PC-9 (cell line): ENCODE data around the gene TOX2. TPM values are rescaled to one million over a fixed set of nuclear protein-coding genes. Genes with fewer than 3 reads are reported as not detected.

Experiments used
- BruUV-seq: library from RNA; stranded (reverse); fragments of 400-500 nt; replicated peaks from 2 replicates; lab custom pipeline; 2021; lab: Mats Ljungman, UMichigan
- CTCF ChIA-PET: fragments of 300-600 bp; sonication (Branson Sonifier 250); formaldehyde crosslinking; loops from one replicate; lab custom pipeline; 2022; ENCODE audit warnings: antibody characterized with exemption; lab: Charles Lee
- POLR2A ChIA-PET: fragments of 300-600 bp; sonication (Branson Sonifier 250); formaldehyde crosslinking; loops from one replicate; lab custom pipeline; 2022; ENCODE audit warnings: antibody characterized with exemption; ENCODE audit not compliant: unreplicated experiment; lab: Charles Lee
- DNase-seq, 2 experiments: peaks; one replicate each; pipeline versions ENCODE4 v3.0.0 to v3.0.0-alpha.2; 2015 to 2022; ENCODE audit warnings: mixed read lengths in 1 of 2
- H2AFZ ChIP-seq: fragments of 200-600 bp; sonication (generic); 2 replicates; pipeline ENCODE4 v1.8.1; 2017; ENCODE audit warnings: antibody characterized with exemption
- H3F3A ChIP-seq: fragments of 200-600 bp; sonication (generic); 2 replicates; pipeline ENCODE4 v1.8.1; 2017; ENCODE audit warnings: antibody characterized with exemption, mild to moderate bottlenecking, low read depth; ENCODE audit not compliant: insufficient read depth
- H3K27ac ChIP-seq: fragments of 200-600 bp; sonication (generic); 2 replicates; pipeline ENCODE4 v1.6.1; 2016; ENCODE audit warnings: mixed run types
- H3K27me3 ChIP-seq: fragments of 200-600 bp; sonication (generic); 2 replicates; pipeline ENCODE4 v1.6.1; 2016; ENCODE audit warnings: low read depth, mixed run types; ENCODE audit not compliant: insufficient read depth
- H3K36me3 ChIP-seq: fragments of 200-600 bp; sonication (generic); 2 replicates; pipeline ENCODE4 v1.6.1; 2016; ENCODE audit warnings: low read depth, mixed run types
- H3K4me1 ChIP-seq: fragments of 200-600 bp; sonication (generic); replicated peaks from 2 replicates; pipeline ENCODE4 v1.6.1; 2016; ENCODE audit warnings: mixed run types; ENCODE audit not compliant: insufficient read depth
- H3K4me2 ChIP-seq: fragments of 200-600 bp; sonication (generic); 2 replicates; pipeline ENCODE4 v1.6.1; 2017; ENCODE audit warnings: mixed run types
- H3K4me3 ChIP-seq: fragments of 200-600 bp; sonication (generic); 2 replicates; pipeline ENCODE4 v1.6.1; 2016; ENCODE audit warnings: mixed run types
- H3K79me2 ChIP-seq: fragments of 200-600 bp; sonication (generic); 2 replicates; pipeline ENCODE4 v1.6.1; 2017; ENCODE audit warnings: low read depth, mixed run types
- H3K9me2 ChIP-seq: fragments of 200-600 bp; sonication (generic); 2 replicates; pipeline ENCODE4 v1.8.1; 2017; ENCODE audit warnings: mild to moderate bottlenecking; ENCODE audit not compliant: insufficient read depth
- H3K9me3 ChIP-seq: fragments of 200-600 bp; sonication (generic); 2 replicates; pipeline ENCODE4 v1.8.1; 2016; ENCODE audit warnings: low read depth; ENCODE audit not compliant: insufficient read depth
- H4K20me1 ChIP-seq: fragments of 200-600 bp; sonication (generic); 2 replicates; pipeline ENCODE4 v1.8.1; 2017; ENCODE audit not compliant: insufficient read depth
- EZH2 ChIP-seq: fragments of 200-600 bp; sonication (generic); IDR thresholded peaks from 2 replicates; pipeline ENCODE4 v1.8.0; 2017; ENCODE audit warnings: antibody characterized with exemption, low read depth
- intact Hi-C: fragments of 100-400 bp; cut with micrococcal nuclease; formaldehyde crosslinking; loops from one replicate; pipeline ENCODE4 v1.10.0; 2022; ENCODE audit not compliant: unreplicated experiment
- total RNA-seq: library from RNA; stranded (reverse); gene quantifications from 2 replicates; pipeline ENCODE4 v1.2.3, GENCODE V29; 2021
- TF ChIP-seq, protein P1 (sequence below): fragments of 200-600 bp; sonication (generic); conservative IDR thresholded peaks from 2 replicates; pipeline ENCODE4 v1.6.1; 2017; ENCODE audit warnings: mixed run types, antibody characterized with exemption, mild to moderate bottlenecking, moderate library complexity

The TOX2 gene
- total RNA-seq, 1 experiment from 2014 or later: 30.1 TPM

DNA sequence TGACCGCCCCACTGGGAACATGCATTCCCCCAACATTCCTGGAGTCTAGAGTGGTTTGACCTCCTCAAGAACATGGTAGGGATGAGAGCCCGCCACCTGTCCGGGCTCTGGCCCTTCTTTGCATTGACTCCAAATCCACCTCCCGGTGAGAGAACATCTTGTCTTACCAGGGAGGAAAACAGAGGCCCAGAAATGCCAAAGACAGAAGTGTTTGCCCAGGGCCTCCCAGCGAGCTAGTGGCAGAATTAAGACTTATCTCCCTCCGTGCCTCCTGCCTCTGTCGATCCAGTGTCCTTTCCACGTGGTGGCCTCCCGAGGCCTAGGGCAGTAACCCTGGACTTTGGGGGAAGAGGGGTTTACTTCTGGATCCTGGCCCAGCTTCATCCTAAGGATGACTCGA, 137.5 kb downstream of the TOX2 start:
- Histone ChIP-seq H3K79me2 (no peaks in the 10 kb centered on the region), H3K4me2 (no peak overlapping the region), H3F3A (no peaks in the 10 kb centered on the region), H3K9me3 (no peaks in the 10 kb centered on the region), H2AFZ (no peak overlapping the region), H3K9me2 (no peaks in the 10 kb centered on the region), H3K36me3 (peaks cover 24% of the 10 kb centered on the region; the same call in 1 of the 2 replicates), H3K27ac (no peak overlapping the region), H3K4me3 (no peak overlapping the region), H3K4me1 (no peaks in the 10 kb centered on the region), H3K27me3 (no peaks in the 10 kb centered on the region), H4K20me1 (no peaks in the 10 kb centered on the region)
- no peak for TF ChIP-seq EZH2
- TF ChIP-seq, protein P1, sequence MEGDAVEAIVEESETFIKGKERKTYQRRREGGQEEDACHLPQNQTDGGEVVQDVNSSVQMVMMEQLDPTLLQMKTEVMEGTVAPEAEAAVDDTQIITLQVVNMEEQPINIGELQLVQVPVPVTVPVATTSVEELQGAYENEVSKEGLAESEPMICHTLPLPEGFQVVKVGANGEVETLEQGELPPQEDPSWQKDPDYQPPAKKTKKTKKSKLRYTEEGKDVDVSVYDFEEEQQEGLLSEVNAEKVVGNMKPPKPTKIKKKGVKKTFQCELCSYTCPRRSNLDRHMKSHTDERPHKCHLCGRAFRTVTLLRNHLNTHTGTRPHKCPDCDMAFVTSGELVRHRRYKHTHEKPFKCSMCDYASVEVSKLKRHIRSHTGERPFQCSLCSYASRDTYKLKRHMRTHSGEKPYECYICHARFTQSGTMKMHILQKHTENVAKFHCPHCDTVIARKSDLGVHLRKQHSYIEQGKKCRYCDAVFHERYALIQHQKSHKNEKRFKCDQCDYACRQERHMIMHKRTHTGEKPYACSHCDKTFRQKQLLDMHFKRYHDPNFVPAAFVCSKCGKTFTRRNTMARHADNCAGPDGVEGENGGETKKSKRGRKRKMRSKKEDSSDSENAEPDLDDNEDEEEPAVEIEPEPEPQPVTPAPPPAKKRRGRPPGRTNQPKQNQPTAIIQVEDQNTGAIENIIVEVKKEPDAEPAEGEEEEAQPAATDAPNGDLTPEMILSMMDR: no peak
- BruUV-seq: no TSS peak
- DNase-seq: no peak
- intact Hi-C loops: no loop called here
- POLR2A ChIA-PET: no interaction called here
- CTCF ChIA-PET: no interaction called here

- H3K4me3 ChIP-seq: no peak overlapping the region
- H3K9me2 ChIP-seq: no peaks in the 10 kb centered on the region
- H3K79me2 ChIP-seq: no peaks in the 10 kb centered on the region
- DNase-seq: no peak
- ChIA-PET CTCF (no interaction called here), POLR2A (no interaction called here)
- H3K4me2 ChIP-seq: no peak overlapping the region
- H3F3A ChIP-seq: no peaks in the 10 kb centered on the region
- no peaks in the 10 kb centered on the region for H3K27me3 ChIP-seq
- H2AFZ ChIP-seq: no peak overlapping the region
- no peak overlapping the region for H3K27ac ChIP-seq
- no TSS peak for BruUV-seq
- TF ChIP-seq, protein P1: no peak
- no peak for TF ChIP-seq EZH2
- H3K36me3 ChIP-seq: peaks cover 30% of the 10 kb centered on the region; the same call in 1 of the 2 replicates
- no peaks in the 10 kb centered on the region for H3K4me1 ChIP-seq
- intact Hi-C loops: no loop called here
- H3K9me3 ChIP-seq: no peaks in the 10 kb centered on the region
- H4K20me1 ChIP-seq: no peaks in the 10 kb centered on the region
Observed at GRCh38 chr20:44053046-44053445, 138.4 kb downstream of the TOX2 start.

DNA sequence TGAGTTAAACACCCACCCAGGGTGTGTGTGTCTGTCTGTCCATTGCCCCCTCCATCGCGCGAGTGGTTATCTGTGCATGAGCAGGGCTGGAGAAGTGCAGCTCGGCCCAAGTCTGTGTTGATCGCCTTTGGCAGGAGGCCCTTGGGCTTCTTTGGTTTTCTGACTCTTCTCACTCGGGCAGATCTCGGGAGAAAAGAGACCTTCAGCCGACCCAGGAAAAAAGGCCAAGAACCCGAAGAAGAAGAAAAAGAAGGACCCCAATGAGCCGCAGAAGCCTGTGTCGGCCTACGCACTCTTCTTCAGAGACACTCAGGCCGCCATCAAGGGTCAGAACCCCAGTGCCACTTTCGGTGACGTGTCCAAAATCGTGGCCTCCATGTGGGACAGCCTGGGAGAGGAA, 139.5 kb downstream of the TOX2 start:
- Histone ChIP-seq H3F3A (no peaks in the 10 kb centered on the region), H3K4me3 (no peak overlapping the region), H3K27me3 (no peaks in the 10 kb centered on the region), H3K9me3 (no peaks in the 10 kb centered on the region), H3K79me2 (no peaks in the 10 kb centered on the region), H3K36me3 (peaks cover 30% of the 10 kb centered on the region; the same call in 1 of the 2 replicates), H3K4me2 (no peak overlapping the region), H3K4me1 (no peaks in the 10 kb centered on the region), H3K27ac (no peak overlapping the region), H3K9me2 (no peaks in the 10 kb centered on the region), H4K20me1 (no peaks in the 10 kb centered on the region), H2AFZ (no peak overlapping the region)
- ChIA-PET POLR2A (no interaction called here), CTCF (interaction anchor here (0.5 kb wide), 1 partner anchor 26 kb away, joined by 3 read pairs; no protein-coding TSS in a partner anchor)
- TF ChIP-seq, protein P1: no peak
- no peak for TF ChIP-seq EZH2
- DNase-seq: no peak
- intact Hi-C loops: no loop called here
- no TSS peak for BruUV-seq
